ENCODE measurements around the gene EML3. TPM values are rescaled to one million over a fixed set of nuclear protein-coding genes. Genes with fewer than 3 reads are reported as not detected.
A peak's percentile ranks its signal among the peaks of the same experiment; 100 is the strongest.

EML3 gene
- total and polyA plus RNA-seq, 2 of the 13 experiments (the other 11 are each of a cell fraction or from before 2014, with no cell fraction given), result 10.6 to 12.3 TPM

DNA sequence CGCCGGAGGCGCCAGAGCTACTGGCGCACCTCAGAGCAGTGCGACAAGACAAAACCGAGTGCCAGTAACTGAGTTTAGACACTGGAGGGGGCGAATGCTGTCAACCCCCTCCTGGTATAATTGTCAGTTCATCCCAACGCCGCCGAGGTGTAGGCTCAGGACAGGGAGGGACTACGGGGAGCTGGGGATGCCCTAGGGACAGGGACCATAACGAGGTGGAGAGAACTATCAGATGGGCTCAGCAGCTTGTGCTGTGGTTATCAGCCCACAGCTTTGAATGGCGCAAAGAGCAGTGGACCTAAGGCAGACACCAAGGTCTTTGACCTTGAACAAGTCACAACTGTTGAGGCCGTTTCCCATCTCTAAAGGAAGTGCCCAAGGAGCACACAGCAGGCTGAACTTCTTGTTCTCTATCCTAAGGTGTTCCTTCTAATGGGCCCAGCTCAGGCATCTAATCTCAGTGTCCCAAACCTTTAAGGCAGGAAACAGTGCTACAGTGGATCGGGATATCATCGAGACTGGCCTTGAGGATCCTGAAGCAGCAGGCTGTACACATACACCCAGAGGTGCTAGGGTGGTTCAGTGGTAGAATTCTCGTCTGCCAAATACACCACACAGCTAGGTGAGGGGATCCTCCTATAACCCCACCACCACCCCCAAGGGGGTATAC lies 20.3 kb downstream of the EML3 start (continued):
- TF ChIP-seq, protein P1, sequence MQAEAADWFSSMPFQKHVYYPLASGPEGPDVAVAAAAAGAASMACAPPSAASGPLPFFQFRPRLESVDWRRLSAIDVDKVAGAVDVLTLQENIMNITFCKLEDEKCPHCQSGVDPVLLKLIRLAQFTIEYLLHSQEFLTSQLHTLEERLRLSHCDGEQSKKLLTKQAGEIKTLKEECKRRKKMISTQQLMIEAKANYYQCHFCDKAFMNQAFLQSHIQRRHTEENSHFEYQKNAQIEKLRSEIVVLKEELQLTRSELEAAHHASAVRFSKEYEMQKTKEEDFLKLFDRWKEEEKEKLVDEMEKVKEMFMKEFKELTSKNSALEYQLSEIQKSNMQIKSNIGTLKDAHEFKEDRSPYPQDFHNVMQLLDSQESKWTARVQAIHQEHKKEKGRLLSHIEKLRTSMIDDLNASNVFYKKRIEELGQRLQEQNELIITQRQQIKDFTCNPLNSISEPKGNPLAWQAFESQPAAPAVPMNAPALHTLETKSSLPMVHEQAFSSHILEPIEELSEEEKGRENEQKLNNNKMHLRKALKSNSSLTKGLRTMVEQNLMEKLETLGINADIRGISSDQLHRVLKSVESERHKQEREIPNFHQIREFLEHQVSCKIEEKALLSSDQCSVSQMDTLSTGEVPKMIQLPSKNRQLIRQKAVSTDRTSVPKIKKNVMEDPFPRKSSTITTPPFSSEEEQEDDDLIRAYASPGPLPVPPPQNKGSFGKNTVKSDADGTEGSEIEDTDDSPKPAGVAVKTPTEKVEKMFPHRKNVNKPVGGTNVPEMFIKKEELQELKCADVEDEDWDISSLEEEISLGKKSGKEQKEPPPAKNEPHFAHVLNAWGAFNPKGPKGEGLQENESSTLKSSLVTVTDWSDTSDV (CRISPR knock-in tag; IDR thresholded peaks at IDR 0.05), result 0 out of 2 replicates have a peak, but pooled peaks have one; percentile 1
- TF ChIP-seq NR2F2 (IDR thresholded peaks at IDR 0.05; ENCODE audit: borderline replicate concordance, low read depth) (peak; percentile 7; the same call in 1 of the 2 replicates), ZNF329 (CRISPR knock-in tag; IDR thresholded peaks at IDR 0.05; ENCODE audit: low read depth) (no peak), ZNF619 (CRISPR knock-in tag; IDR thresholded peaks at IDR 0.05) (0 out of 2 replicates have a peak, but pooled peaks have one; percentile 4)
- TF ChIP-seq, protein P2, sequence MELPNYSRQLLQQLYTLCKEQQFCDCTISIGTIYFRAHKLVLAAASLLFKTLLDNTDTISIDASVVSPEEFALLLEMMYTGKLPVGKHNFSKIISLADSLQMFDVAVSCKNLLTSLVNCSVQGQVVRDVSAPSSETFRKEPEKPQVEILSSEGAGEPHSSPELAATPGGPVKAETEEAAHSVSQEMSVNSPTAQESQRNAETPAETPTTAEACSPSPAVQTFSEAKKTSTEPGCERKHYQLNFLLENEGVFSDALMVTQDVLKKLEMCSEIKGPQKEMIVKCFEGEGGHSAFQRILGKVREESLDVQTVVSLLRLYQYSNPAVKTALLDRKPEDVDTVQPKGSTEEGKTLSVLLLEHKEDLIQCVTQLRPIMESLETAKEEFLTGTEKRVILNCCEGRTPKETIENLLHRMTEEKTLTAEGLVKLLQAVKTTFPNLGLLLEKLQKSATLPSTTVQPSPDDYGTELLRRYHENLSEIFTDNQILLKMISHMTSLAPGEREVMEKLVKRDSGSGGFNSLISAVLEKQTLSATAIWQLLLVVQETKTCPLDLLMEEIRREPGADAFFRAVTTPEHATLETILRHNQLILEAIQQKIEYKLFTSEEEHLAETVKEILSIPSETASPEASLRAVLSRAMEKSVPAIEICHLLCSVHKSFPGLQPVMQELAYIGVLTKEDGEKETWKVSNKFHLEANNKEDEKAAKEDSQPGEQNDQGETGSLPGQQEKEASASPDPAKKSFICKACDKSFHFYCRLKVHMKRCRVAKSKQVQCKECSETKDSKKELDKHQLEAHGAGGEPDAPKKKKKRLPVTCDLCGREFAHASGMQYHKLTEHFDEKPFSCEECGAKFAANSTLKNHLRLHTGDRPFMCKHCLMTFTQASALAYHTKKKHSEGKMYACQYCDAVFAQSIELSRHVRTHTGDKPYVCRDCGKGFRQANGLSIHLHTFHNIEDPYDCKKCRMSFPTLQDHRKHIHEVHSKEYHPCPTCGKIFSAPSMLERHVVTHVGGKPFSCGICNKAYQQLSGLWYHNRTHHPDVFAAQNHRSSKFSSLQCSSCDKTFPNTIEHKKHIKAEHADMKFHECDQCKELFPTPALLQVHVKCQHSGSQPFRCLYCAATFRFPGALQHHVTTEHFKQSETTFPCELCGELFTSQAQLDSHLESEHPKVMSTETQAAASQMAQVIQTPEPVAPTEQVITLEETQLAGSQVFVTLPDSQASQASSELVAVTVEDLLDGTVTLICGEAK (IDR thresholded peaks at IDR 0.05), result no peak
- TF ChIP-seq, protein P2 (CRISPR knock-in tag; IDR thresholded peaks at IDR 0.05), result no peak

Measured in HepG2 (cell line).